ENCODE results near the gene KIAA0753. TPM values are rescaled to one million over a fixed set of nuclear protein-coding genes. Genes with fewer than 3 reads are reported as not detected.

KIAA0753 gene
- total and polyA plus RNA-seq, 4 donors, result 5.3 to 31.9 (median 12.8) TPM

DNA sequence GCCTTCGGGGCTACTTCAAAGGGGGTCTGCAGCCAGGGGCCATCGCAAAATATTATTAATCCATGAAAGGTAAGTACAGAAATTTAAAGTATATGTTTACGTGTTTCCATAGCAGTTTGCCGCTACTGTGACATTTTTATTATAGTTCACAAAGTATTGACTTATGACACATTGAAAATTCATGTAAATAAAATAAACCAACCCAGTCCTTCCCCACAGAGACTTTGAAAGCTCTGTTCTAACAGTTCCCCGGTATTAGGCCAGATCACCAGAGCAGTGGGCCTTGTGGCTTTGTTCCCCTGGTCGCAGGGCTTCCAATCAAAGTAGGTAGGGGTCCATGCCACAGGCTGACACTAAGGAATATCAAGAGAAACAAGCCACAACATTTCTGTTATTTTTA lies 13.9 kb downstream of the KIAA0753 start:
- no peak overlapping the region for H3K4me3 ChIP-seq
- H3K27ac ChIP-seq (ENCODE audit: low read depth in 1 of 2, low read length in 1 of 2), result no peak overlapping the region
- H3K9ac ChIP-seq (ENCODE audit: insufficient read depth in 1 of 2, low read length in 2 of 2), result no peak overlapping the region
- no peaks in the 10 kb centered on the region for H3K27me3 ChIP-seq (ENCODE audit: control insufficient read depth in 3 of 3, insufficient read depth in 3 of 3, low read length in 2 of 3)
- ATAC-seq (ENCODE audit: insufficient read depth, low FRiP score) (no peak), DNase-seq (no peak)
- no peaks in the 10 kb centered on the region for H3K9me3 ChIP-seq (ENCODE audit: control insufficient read depth in 4 of 4, insufficient read depth in 3 of 4, low read length in 3 of 4)
- H3K4me1 ChIP-seq (ENCODE audit: control insufficient read depth in 5 of 5, insufficient read depth in 5 of 5, low read length in 5 of 5), result no peaks in the 10 kb centered on the region
- 91 to 97% methylated on average over 6 of the region's 6 CpGs for WGBS, 2 donors
- H3K36me3 ChIP-seq (ENCODE audit: control insufficient read depth in 4 of 4, insufficient read depth in 4 of 4, low read length in 4 of 4), result peaks cover 9 to 47% (median 19%) of the 10 kb centered on the region in 4 donors
- TF ChIP-seq, protein P1, sequence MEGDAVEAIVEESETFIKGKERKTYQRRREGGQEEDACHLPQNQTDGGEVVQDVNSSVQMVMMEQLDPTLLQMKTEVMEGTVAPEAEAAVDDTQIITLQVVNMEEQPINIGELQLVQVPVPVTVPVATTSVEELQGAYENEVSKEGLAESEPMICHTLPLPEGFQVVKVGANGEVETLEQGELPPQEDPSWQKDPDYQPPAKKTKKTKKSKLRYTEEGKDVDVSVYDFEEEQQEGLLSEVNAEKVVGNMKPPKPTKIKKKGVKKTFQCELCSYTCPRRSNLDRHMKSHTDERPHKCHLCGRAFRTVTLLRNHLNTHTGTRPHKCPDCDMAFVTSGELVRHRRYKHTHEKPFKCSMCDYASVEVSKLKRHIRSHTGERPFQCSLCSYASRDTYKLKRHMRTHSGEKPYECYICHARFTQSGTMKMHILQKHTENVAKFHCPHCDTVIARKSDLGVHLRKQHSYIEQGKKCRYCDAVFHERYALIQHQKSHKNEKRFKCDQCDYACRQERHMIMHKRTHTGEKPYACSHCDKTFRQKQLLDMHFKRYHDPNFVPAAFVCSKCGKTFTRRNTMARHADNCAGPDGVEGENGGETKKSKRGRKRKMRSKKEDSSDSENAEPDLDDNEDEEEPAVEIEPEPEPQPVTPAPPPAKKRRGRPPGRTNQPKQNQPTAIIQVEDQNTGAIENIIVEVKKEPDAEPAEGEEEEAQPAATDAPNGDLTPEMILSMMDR (IDR thresholded peaks at IDR 0.05; ENCODE audit: control extremely low read depth, extremely low read depth), result no peak

DNA sequence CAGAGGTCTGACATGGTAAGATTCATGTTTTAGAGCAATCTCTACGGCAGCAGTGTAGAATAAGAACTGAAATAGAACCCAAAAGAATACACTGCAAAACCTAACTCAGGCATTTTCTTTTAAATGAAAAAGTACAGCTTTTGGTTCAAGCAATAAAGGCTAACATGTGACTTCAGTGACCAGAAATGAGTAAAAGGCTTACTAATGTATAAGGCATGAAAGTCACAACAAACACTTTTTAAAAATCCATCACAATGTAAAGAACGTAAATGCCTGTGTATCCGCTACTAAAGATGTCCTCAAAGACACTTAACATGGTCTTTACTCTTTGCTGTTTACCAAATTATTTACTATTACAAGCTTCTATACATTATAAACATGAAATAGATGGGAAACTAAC lies 16.6 kb downstream of the KIAA0753 start:
- DNase-seq (no peak), ATAC-seq (ENCODE audit: insufficient read depth, low FRiP score) (no peak)
- H3K4me1 ChIP-seq (ENCODE audit: control insufficient read depth in 5 of 5, insufficient read depth in 5 of 5, low read length in 5 of 5), result no peaks in the 10 kb centered on the region
- TF ChIP-seq, protein P1 (IDR thresholded peaks at IDR 0.05; ENCODE audit: control extremely low read depth, extremely low read depth), result no peak
- 97% methylated on average over 3 of the region's 3 CpGs for WGBS, 2 donors
- no peak overlapping the region for H3K4me3 ChIP-seq
- H3K27ac ChIP-seq (ENCODE audit: low read depth in 1 of 2, low read length in 1 of 2), result no peak overlapping the region
- no peak overlapping the region for H3K9ac ChIP-seq (ENCODE audit: insufficient read depth in 1 of 2, low read length in 2 of 2)
- no peaks in the 10 kb centered on the region for H3K27me3 ChIP-seq (ENCODE audit: control insufficient read depth in 3 of 3, insufficient read depth in 3 of 3, low read length in 2 of 3)
- peaks cover 14 to 46% (median 20%) of the 10 kb centered on the region in 4 donors for H3K36me3 ChIP-seq (ENCODE audit: control insufficient read depth in 4 of 4, insufficient read depth in 4 of 4, low read length in 4 of 4)
- no peaks in the 10 kb centered on the region for H3K9me3 ChIP-seq (ENCODE audit: control insufficient read depth in 4 of 4, insufficient read depth in 3 of 4, low read length in 3 of 4)

DNA sequence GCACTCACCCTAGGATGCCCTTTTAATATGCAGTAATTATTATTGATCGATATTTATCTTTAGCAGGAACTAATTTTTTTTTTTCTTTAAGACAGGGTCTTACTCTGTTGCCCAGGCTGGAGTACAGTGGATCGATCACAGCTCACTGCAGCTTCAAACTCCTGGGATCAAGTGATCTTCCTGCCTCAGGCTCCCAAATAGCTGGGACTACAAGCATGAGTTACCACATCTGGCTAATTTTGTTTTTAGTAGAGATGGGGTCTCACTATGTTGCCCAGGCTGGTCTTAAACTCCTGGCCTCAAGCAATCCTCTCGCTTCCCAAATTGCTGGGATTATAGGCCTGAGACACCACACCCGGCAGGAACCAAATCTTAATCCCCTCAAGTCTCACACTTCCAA lies 29.3 kb downstream of the KIAA0753 start:
- WGBS, 2 donors, result 96 to 98% methylated on average over 4 of the region's 4 CpGs
- peaks cover 18 to 52% (median 40%) of the 10 kb centered on the region in 4 donors for H3K36me3 ChIP-seq (ENCODE audit: control insufficient read depth in 4 of 4, insufficient read depth in 4 of 4, low read length in 4 of 4)
- H3K27ac ChIP-seq (ENCODE audit: low read depth in 1 of 2, low read length in 1 of 2), result no peak overlapping the region
- H3K27me3 ChIP-seq (ENCODE audit: control insufficient read depth in 3 of 3, insufficient read depth in 3 of 3, low read length in 2 of 3), result no peaks in the 10 kb centered on the region
- ATAC-seq (ENCODE audit: insufficient read depth, low FRiP score) (no peak), DNase-seq (no peak)
- no peaks in the 10 kb centered on the region for H3K9me3 ChIP-seq (ENCODE audit: control insufficient read depth in 4 of 4, insufficient read depth in 3 of 4, low read length in 3 of 4)
- TF ChIP-seq, protein P1 (IDR thresholded peaks at IDR 0.05; ENCODE audit: control extremely low read depth, extremely low read depth), result no peak
- H3K4me1 ChIP-seq (ENCODE audit: control insufficient read depth in 5 of 5, insufficient read depth in 5 of 5, low read length in 5 of 5), result no peaks in the 10 kb centered on the region
- no peak overlapping the region for H3K9ac ChIP-seq (ENCODE audit: insufficient read depth in 1 of 2, low read length in 2 of 2)
- no peak overlapping the region for H3K4me3 ChIP-seq

DNA sequence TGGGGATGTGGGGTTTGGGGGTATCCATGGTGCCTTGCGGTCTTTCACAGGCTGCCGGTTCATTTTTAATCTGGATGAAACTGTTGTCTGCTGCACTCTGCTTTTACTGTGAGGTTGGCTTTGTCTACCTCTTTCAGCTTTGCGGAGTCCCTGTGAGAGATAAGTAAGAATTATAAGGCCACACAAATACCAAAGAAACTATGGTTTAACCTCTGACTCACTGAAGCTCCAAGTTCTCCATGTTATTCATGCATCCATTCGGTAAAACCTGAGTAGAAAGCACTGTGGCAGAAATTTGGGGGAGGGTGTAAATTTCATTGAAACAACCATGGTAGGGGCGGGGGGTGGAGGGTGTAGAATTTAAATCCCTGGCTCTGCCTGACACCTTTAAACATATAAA lies 30.5 kb downstream of the KIAA0753 start:
- H3K4me1 ChIP-seq (ENCODE audit: control insufficient read depth in 5 of 5, insufficient read depth in 5 of 5, low read length in 5 of 5), result no peaks in the 10 kb centered on the region
- TF ChIP-seq, protein P1 (IDR thresholded peaks at IDR 0.05; ENCODE audit: control extremely low read depth, extremely low read depth), result no peak
- DNase-seq (no peak), ATAC-seq (ENCODE audit: insufficient read depth, low FRiP score) (no peak)
- peaks cover 15 to 60% (median 44%) of the 10 kb centered on the region in 4 donors for H3K36me3 ChIP-seq (ENCODE audit: control insufficient read depth in 4 of 4, insufficient read depth in 4 of 4, low read length in 4 of 4)
- no peaks in the 10 kb centered on the region for H3K9me3 ChIP-seq (ENCODE audit: control insufficient read depth in 4 of 4, insufficient read depth in 3 of 4, low read length in 3 of 4)
- H3K27me3 ChIP-seq (ENCODE audit: control insufficient read depth in 3 of 3, insufficient read depth in 3 of 3, low read length in 2 of 3), result no peaks in the 10 kb centered on the region
- no peak overlapping the region for H3K9ac ChIP-seq (ENCODE audit: insufficient read depth in 1 of 2, low read length in 2 of 2)
- 96 to 98% methylated on average over 5 of the region's 5 CpGs for WGBS, 2 donors
- no peak overlapping the region for H3K27ac ChIP-seq (ENCODE audit: low read depth in 1 of 2, low read length in 1 of 2)
- H3K4me3 ChIP-seq, result no peak overlapping the region
